ENCODE results near the gene DBX2. TPM values are rescaled to one million over a fixed set of nuclear protein-coding genes. Genes with fewer than 3 reads are reported as not detected.

DBX2 gene
- total RNA-seq, 2 donors from 2014 or later, result not detected

DNA sequence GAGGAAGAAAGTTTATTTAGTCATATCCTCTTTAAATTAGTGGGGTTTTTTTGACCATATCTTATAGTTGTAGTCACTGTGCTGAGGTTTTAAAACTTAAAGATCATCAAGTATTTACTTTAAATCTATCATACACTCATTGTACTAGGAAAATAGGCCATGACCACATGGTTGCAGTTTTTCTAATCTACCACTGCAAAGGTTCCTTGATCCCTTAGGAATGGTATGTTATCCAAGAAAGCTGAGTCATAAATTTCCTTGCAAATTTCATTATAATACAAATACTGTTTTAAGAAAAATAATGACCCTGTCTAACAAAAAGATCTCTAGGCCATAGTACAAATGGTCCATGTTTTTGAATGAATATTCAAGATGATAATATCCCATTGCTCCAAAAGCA, 74.7 kb downstream of the DBX2 start:
- H3K36me3 Mint-ChIP-seq, result no peaks in the 10 kb centered on the region
- H3K27ac Mint-ChIP-seq, result no peak overlapping the region
- DNase-seq (ENCODE audit: low spot score) (no peak), ATAC-seq (no peak)
- H3K4me1 Mint-ChIP-seq (ENCODE audit: low read depth in 2 of 2), result no peaks in the 10 kb centered on the region
- peaks cover 0 to 9% of the 10 kb centered on the region in 2 donors for H3K27me3 Mint-ChIP-seq
- H3K4me3 Mint-ChIP-seq, result no peak overlapping the region
- no peaks in the 10 kb centered on the region for H3K9me3 Mint-ChIP-seq

DNA sequence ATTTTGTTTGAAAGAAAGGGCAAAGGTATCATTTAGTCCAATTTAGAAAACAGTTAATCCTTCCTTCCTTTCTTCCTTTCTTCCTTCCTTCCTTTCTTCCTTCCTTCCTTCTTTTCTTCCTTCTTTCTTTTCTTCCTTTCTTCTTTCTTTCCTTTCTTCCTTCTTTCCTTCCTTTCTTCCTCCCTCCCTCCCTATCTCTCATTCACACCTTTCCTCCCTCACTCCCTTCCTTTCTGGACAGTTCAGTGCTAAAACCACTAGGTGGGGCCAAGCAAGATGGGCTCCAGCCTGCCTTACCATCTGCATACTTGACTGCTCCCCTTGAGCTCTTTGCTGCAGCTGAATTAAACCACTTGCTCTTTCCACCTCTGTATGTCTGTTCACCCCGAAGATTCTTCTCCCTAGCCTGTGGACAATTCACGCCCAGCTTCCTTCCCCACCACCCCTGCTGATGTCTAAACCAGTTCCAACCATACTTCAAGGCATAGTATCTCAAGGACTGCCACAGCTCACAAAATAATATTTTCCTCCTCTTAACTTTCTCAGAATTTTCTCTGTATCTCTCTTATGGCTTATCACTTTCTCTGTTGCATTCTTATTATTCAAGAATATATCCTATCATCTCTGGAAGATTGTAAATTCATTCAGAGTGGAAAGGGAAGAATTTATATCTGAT, 78.0 kb downstream of the DBX2 start:
- Mint-ChIP-seq H3K27ac (no peak overlapping the region), H3K27me3 (peaks cover 0 to 9% of the 10 kb centered on the region in 2 donors), H3K36me3 (no peaks in the 10 kb centered on the region), H3K4me1 (ENCODE audit: low read depth in 2 of 2) (peaks cover 3 to 4% of the 10 kb centered on the region in 2 donors), H3K4me3 (no peak overlapping the region), H3K9me3 (no peaks in the 10 kb centered on the region)
- ATAC-seq (no peak), DNase-seq (ENCODE audit: low spot score) (no peak)

- Mint-ChIP-seq H3K9me3 (peaks cover 3% of the 10 kb centered on the region), H3K36me3 (peaks cover 6% of the 10 kb centered on the region), H3K27me3 (peaks cover 0 to 9% of the 10 kb centered on the region in 2 donors), H3K27ac (no peak overlapping the region), H3K4me3 (no peak overlapping the region), H3K4me1 (ENCODE audit: low read depth in 2 of 2) (peaks cover 3 to 4% of the 10 kb centered on the region in 2 donors)
- DNase-seq (ENCODE audit: low spot score) (no peak), ATAC-seq (no peak)
Measured at GRCh38 chr12:44968965-44969364, 81.9 kb downstream of the DBX2 start.

Other genes starting within 250 kb of the DBX2 start
- 1 to 10 TPM; 1.6 to 2.6 TPM for gene NELL2, start 174.8 kb downstream of the DBX2 start, total RNA-seq
- 10 to 100 TPM; 35.2 to 55.1 TPM for gene ANO6, start 165.0 kb upstream of the DBX2 start, total RNA-seq